Mononuclear cell (primary cell): ENCODE data around the gene AMZ2. TPM values are rescaled to one million over a fixed set of nuclear protein-coding genes. Genes with fewer than 3 reads are reported as not detected.
"Not testable (repeated sequence)": the region's sequence is repeated elsewhere in the genome, so short reads cannot be mapped to it uniquely, and the experiment has no call there.

Experiments used
- H3K27me3 ChIP-seq: 2 replicates; pipeline ENCODE4 v1.6.0; 2011; ENCODE audit warnings: low read length, control low read depth; ENCODE audit not compliant: insufficient read depth
- H3K4me1 ChIP-seq: 2 replicates; pipeline ENCODE4 v1.5.1; 2011; ENCODE audit warnings: mild to moderate bottlenecking, low read length, control low read depth; ENCODE audit not compliant: insufficient read depth
- H3K4me3 ChIP-seq: 2 replicates; pipeline ENCODE4 v1.5.1; 2011; ENCODE audit warnings: mild to moderate bottlenecking, low read length, moderate library complexity
- H3K9me3 ChIP-seq: 2 replicates; pipeline ENCODE4 v1.5.1; 2011; ENCODE audit warnings: low read depth, mild to moderate bottlenecking, control low read depth, low read length
- total RNA-seq: library from RNA; depleted of rRNA; stranded (reverse); fragments of >200 nt; gene quantifications from one replicate; pipeline ENCODE4 v1.2.3, GENCODE V29; 2012

AMZ2 gene
- total RNA-seq, 1 donor: 58.6 TPM

DNA sequence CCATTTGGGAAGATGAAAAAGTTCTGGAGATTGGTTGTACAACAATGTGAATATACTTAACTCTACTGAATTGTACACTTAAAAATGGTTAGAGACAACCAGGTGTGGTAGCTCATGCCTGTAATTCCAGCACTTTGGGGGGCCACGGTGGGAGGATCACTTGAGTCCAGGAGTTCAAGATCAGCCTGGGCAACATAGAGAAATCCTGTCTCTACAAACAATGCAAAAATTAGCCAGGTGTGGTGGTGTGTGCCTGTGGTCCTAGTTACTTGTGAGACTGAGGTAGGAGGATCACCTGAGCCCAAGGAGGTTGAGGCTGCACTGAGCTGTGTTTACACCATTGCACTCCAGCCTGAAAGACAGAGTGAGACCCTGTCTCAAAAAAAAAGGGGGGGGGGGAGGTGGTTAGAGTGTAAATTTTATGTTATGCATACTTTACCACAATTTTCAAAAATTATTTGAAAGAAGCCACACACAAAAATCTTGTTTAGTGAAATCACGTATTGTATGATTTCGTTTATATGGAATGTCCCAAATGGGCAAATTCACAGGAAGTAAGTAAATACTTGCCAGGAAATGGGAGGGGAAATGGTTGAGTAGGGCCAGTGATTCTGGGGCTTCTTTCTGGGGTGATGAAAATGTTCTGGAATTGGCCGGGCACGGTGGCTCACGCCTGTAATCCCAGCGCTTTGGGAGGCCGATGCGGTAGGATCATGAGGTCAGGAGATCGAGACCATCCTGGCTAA lies 37.1 kb upstream of the AMZ2 start:
- H3K4me1 ChIP-seq: peaks cover 37% of the 10 kb centered on the region
- no peak overlapping the region for H3K4me3 ChIP-seq
- H3K27me3 ChIP-seq: no peaks in the 10 kb centered on the region
- H3K9me3 ChIP-seq: no peaks in the 10 kb centered on the region

DNA sequence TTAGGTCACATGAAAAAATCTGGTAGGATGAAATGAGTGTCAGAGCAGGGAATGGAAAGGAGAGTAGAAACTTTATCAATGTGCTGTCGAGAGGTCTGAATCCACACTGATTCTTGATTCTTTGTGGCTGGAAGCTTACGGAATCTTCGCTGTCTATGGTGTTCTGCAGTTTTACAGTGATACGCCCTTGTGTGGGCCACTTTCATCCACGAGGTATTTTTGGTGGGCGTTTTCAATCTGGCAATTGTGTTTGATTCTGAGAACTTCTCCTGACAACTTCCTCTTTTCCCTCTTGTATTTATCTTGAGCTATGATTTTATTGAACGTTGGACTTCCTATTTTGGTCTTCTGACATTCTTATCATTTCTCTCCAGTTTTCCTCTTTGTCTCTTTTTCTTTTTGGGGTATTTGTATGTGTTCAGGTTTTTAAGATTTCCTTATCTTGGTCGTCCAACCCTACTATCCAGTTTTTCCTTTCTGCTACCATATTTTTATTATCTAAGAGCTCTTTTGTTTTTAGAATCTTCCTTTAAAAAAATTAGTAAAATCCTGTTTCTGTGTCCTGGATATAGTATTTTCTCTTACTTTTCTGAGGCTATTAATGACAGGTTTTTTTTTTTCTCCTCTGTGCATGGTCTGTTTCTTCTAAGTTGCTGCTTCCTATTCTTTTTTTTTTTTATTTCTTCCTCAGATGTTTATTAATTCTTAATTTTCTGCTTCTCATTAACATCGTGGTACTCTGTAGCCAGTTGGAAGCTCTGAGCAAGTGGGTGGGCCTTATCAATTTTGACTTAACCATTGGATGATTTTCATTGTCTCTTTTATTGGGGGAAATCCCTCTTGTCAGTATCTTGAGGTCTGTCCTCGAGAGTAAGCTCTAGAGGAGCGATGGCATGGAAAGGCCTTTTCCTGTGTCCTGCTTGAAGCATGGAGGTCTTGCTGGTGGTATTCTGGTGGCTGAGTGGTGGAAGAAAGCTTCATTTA lies 34.1 kb upstream of the AMZ2 start:
- not testable (repeated sequence) for H3K9me3 ChIP-seq, H3K4me3 ChIP-seq, H3K27me3 ChIP-seq
- H3K4me1 ChIP-seq: peaks cover 26% of the 10 kb centered on the region

GRCh38 chr17:68215453-68215852 lies 32.4 kb upstream of the AMZ2 start:
- not testable (repeated sequence) for H3K27me3 ChIP-seq, H3K4me3 ChIP-seq, H3K9me3 ChIP-seq
- peaks cover 26% of the 10 kb centered on the region for H3K4me1 ChIP-seq

GRCh38 chr17:68219429-68219828 lies 28.4 kb upstream of the AMZ2 start:
- H3K4me3 ChIP-seq, H3K27me3 ChIP-seq, H3K4me1 ChIP-seq, H3K9me3 ChIP-seq: not testable (repeated sequence)

GRCh38 chr17:68220186-68220585 lies 27.7 kb upstream of the AMZ2 start:
- H3K9me3 ChIP-seq, H3K4me3 ChIP-seq, H3K27me3 ChIP-seq: not testable (repeated sequence)
- H3K4me1 ChIP-seq: peaks cover 10% of the 10 kb centered on the region

GRCh38 chr17:68220786-68221185 lies 27.1 kb upstream of the AMZ2 start:
- not testable (repeated sequence) for H3K4me3 ChIP-seq, H3K27me3 ChIP-seq, H3K9me3 ChIP-seq
- H3K4me1 ChIP-seq: peaks cover 14% of the 10 kb centered on the region

GRCh38 chr17:68221786-68222185 lies 26.1 kb upstream of the AMZ2 start:
- Histone ChIP-seq H3K27me3 (no peaks in the 10 kb centered on the region), H3K4me1 (peaks cover 15% of the 10 kb centered on the region), H3K4me3 (peak overlapping the region; percentile 8)

DNA sequence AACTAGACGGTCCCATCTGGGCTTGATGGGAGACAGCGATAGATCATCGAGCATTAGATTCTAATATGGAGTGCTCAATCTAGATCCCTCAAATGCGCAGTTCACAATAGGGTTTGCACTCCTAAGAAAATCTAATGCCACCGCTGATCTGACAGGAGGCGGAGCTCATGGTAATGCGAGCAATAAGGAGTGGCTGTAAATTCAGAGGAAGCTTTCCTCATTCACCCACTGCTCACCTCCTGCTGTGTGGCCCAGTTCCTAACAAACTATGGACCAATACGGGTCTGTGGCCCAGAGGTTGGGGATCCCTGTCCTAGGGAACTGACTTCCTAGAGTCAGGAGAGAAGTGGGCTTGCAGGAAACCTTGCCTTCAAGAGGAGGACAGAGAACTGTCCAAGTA lies 25.2 kb upstream of the AMZ2 start:
- no peaks in the 10 kb centered on the region for H3K9me3 ChIP-seq
- H3K4me3 ChIP-seq: no peak overlapping the region
- H3K4me1 ChIP-seq: peaks cover 15% of the 10 kb centered on the region
- H3K27me3 ChIP-seq: no peaks in the 10 kb centered on the region

More at GRCh38 chr17:68221786-68222185, 26.1 kb upstream of the AMZ2 start:
- no peaks in the 10 kb centered on the region for H3K9me3 ChIP-seq

- not testable (repeated sequence) for H3K27me3 ChIP-seq, H3K9me3 ChIP-seq, H3K4me3 ChIP-seq
- H3K4me1 ChIP-seq: peaks cover 15% of the 10 kb centered on the region
Measured at GRCh38 chr17:68225055-68225454, 22.8 kb upstream of the AMZ2 start.

DNA sequence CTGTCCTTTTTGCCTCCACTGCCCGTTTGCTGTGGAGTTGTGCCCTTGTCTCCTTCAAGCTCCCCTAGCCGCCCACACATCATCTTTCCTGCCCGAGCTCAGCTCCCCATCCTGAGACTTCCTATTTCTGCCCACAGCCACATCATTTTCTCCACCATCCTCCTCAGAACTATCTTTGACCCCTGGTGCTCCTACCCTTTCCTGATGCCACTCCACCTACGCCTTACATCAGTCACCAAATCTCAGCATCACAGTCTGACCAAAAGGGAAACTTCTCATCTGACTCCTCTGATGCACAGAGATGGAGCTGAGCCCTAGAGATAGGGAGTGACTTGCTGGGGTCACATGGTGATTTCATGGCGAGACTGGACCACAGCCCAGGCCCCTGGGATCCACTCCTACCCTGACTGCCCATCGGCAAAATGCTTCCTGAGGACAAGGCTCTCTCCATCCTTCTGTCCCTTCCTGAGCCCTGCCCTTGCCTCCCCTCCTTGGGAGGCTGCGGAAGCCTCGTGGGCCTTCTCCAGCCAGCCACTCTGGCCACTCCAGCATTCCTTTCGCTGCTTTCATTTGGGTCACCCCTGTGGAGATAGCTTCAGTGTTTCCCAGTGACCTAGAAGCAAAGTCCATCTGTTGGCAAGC lies 19.7 kb upstream of the AMZ2 start:
- H3K9me3 ChIP-seq, H3K4me3 ChIP-seq, H3K27me3 ChIP-seq: not testable (repeated sequence)
- peaks cover 15% of the 10 kb centered on the region for H3K4me1 ChIP-seq

GRCh38 chr17:68228817-68229570 lies 18.8 kb upstream of the AMZ2 start:
- H3K4me1 ChIP-seq: peaks cover 16% of the 10 kb centered on the region
- H3K27me3 ChIP-seq: no peaks in the 10 kb centered on the region
- no peaks in the 10 kb centered on the region for H3K9me3 ChIP-seq
- H3K4me3 ChIP-seq: no peak overlapping the region

DNA sequence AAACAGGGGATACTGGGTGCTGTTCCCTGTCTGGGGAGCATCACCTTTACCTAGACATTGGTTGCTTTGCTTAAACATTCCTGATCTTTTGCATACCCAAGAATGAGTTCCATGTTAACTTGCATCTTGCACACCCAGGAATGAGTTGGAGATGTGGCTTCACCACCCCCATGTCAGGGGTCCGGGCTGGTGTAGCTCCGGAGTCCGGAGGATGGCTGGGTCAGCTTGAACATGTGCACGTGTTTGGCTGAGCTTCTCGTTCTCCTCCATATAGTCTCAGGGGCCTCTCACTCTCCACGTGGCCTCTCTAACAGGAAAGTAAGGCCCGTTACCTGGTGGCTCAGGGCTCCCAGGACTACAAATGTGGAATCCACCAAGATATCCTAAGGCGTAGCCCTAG lies 18.2 kb upstream of the AMZ2 start:
- Histone ChIP-seq H3K4me3 (no peak overlapping the region), H3K9me3 (no peaks in the 10 kb centered on the region), H3K4me1 (peaks cover 17% of the 10 kb centered on the region), H3K27me3 (no peaks in the 10 kb centered on the region)

- H3K4me1 ChIP-seq: peaks cover 19% of the 10 kb centered on the region
- H3K9me3 ChIP-seq, H3K27me3 ChIP-seq, H3K4me3 ChIP-seq: not testable (repeated sequence)
Measured at GRCh38 chr17:68231131-68231530, 16.7 kb upstream of the AMZ2 start.

DNA sequence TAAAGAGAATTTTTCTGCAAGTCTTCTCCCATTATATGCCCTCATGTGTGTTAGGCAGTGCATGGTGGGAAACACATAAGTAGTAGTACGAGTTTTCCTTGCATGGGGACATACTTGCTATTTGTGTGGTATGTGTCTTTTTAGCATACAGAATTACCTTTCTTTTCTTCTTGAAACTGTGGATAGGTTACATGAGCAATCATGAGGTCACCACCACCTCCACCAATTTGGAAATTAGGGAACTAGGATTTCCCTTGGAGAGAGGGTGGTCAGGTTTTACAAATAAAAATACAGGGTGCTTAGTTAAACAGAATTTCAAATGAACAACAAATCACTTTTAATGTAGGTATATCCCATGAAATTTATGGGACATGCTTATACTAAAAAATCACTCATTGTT lies 16.3 kb upstream of the AMZ2 start:
- H3K4me3 ChIP-seq: no peak overlapping the region
- H3K4me1 ChIP-seq: peaks cover 21% of the 10 kb centered on the region
- no peaks in the 10 kb centered on the region for H3K9me3 ChIP-seq
- no peaks in the 10 kb centered on the region for H3K27me3 ChIP-seq

- H3K4me1 ChIP-seq: peaks cover 33% of the 10 kb centered on the region
- H3K9me3 ChIP-seq: not testable (repeated sequence)
Measured at GRCh38 chr17:68232741-68233140, 15.1 kb upstream of the AMZ2 start.

More at GRCh38 chr17:68232741-68233140, 15.1 kb upstream of the AMZ2 start:
- H3K27me3 ChIP-seq, H3K4me3 ChIP-seq: not testable (repeated sequence)
